ENCODE measurements around the gene TMEM87B. TPM values are rescaled to one million over a fixed set of nuclear protein-coding genes. Genes with fewer than 3 reads are reported as not detected.
A peak's percentile ranks its signal among the peaks of the same experiment; 100 is the strongest.

TMEM87B gene
- total RNA-seq, 1 donor from 2014 or later = 30.3 TPM

GRCh38 chr2:112047537-112048235 is 7.4 kb upstream of the TMEM87B start:
- no peak overlapping the region for H3K4me3 ChIP-seq (ENCODE audit: low read length in 3 of 3)
- H3K36me3 ChIP-seq (ENCODE audit: control insufficient read depth in 3 of 3, insufficient read depth in 3 of 3, low read length in 3 of 3) = no peaks in the 10 kb centered on the region
- no peak overlapping the region for H3K9ac ChIP-seq (ENCODE audit: low read depth in 1 of 3, low read length in 3 of 3)
- H3K9me3 ChIP-seq (ENCODE audit: control insufficient read depth in 3 of 3, low read length in 3 of 3) = peaks cover 0 to 6% (median 0%) of the 10 kb centered on the region in 3 donors
- H3K27ac ChIP-seq (ENCODE audit: low read depth, low read length) = no peak overlapping the region
- no peaks in the 10 kb centered on the region for H3K27me3 ChIP-seq (ENCODE audit: control insufficient read depth in 3 of 3, insufficient read depth in 3 of 3, low read length in 3 of 3)
- no peaks in the 10 kb centered on the region for H3K4me1 ChIP-seq (ENCODE audit: control insufficient read depth in 3 of 3, insufficient read depth in 3 of 3, low read length in 3 of 3)

- H3K27me3 ChIP-seq (ENCODE audit: control insufficient read depth in 3 of 3, insufficient read depth in 3 of 3, low read length in 3 of 3) = no peaks in the 10 kb centered on the region
- H3K4me1 ChIP-seq (ENCODE audit: control insufficient read depth in 3 of 3, insufficient read depth in 3 of 3, low read length in 3 of 3) = peaks cover 0 to under 1% (median 0%) of the 10 kb centered on the region in 3 donors
- peaks cover 0 to 6% (median 0%) of the 10 kb centered on the region in 3 donors for H3K9me3 ChIP-seq (ENCODE audit: control insufficient read depth in 3 of 3, low read length in 3 of 3)
- no peak overlapping the region for H3K27ac ChIP-seq (ENCODE audit: low read depth, low read length)
- no peak overlapping the region for H3K9ac ChIP-seq (ENCODE audit: low read depth in 1 of 3, low read length in 3 of 3)
- no peak overlapping the region for H3K4me3 ChIP-seq (ENCODE audit: low read length in 3 of 3)
- no peaks in the 10 kb centered on the region for H3K36me3 ChIP-seq (ENCODE audit: control insufficient read depth in 3 of 3, insufficient read depth in 3 of 3, low read length in 3 of 3)
These were observed 6.9 kb upstream of the TMEM87B start for GRCh38 chr2:112048236-112048592.

DNA sequence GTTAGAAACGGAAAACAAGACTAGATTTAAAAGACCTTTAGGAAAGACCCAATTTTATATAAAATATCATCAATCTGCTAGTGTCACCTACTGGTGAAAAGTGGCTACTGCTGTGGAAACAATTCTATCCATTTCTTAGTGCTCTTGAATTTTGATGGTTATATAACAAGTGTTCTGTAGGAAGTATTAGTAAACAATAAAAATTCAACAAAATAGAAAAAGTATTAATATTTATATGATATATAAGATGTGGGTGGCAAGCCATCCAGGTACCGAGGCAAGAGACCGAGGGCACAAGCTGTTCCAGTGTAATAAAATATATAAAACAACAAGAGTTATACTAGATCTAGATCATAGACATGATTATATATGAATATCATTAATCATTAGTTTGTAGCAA is 6.2 kb upstream of the TMEM87B start:
- no peaks in the 10 kb centered on the region for H3K36me3 ChIP-seq (ENCODE audit: control insufficient read depth in 3 of 3, insufficient read depth in 3 of 3, low read length in 3 of 3)
- no peak overlapping the region for H3K4me3 ChIP-seq (ENCODE audit: low read length in 3 of 3)
- H3K27me3 ChIP-seq (ENCODE audit: control insufficient read depth in 3 of 3, insufficient read depth in 3 of 3, low read length in 3 of 3) = no peaks in the 10 kb centered on the region
- no peak overlapping the region for H3K27ac ChIP-seq (ENCODE audit: low read depth, low read length)
- H3K4me1 ChIP-seq (ENCODE audit: control insufficient read depth in 3 of 3, insufficient read depth in 3 of 3, low read length in 3 of 3) = peaks cover 0 to 7% (median 5%) of the 10 kb centered on the region in 3 donors
- H3K9ac ChIP-seq (ENCODE audit: low read depth in 1 of 3, low read length in 3 of 3) = no peak overlapping the region
- H3K9me3 ChIP-seq (ENCODE audit: control insufficient read depth in 3 of 3, low read length in 3 of 3) = peaks cover 0 to 6% (median 0%) of the 10 kb centered on the region in 3 donors

- peaks cover 0 to 1% (median 0%) of the 10 kb centered on the region in 3 donors for H3K9me3 ChIP-seq (ENCODE audit: control insufficient read depth in 3 of 3, low read length in 3 of 3)
- H3K4me1 ChIP-seq (ENCODE audit: control insufficient read depth in 3 of 3, insufficient read depth in 3 of 3, low read length in 3 of 3) = peaks cover 0 to 12% (median 6%) of the 10 kb centered on the region in 3 donors
- H3K9ac ChIP-seq (ENCODE audit: low read depth in 1 of 3, low read length in 3 of 3) = no peak overlapping the region
- H3K36me3 ChIP-seq (ENCODE audit: control insufficient read depth in 3 of 3, insufficient read depth in 3 of 3, low read length in 3 of 3) = no peaks in the 10 kb centered on the region
- H3K27ac ChIP-seq (ENCODE audit: low read depth, low read length) = no peak overlapping the region
- H3K27me3 ChIP-seq (ENCODE audit: control insufficient read depth in 3 of 3, insufficient read depth in 3 of 3, low read length in 3 of 3) = no peaks in the 10 kb centered on the region
- H3K4me3 ChIP-seq (ENCODE audit: low read length in 3 of 3) = no peak overlapping the region
These were observed 4.8 kb upstream of the TMEM87B start for GRCh38 chr2:112050316-112050715.

DNA sequence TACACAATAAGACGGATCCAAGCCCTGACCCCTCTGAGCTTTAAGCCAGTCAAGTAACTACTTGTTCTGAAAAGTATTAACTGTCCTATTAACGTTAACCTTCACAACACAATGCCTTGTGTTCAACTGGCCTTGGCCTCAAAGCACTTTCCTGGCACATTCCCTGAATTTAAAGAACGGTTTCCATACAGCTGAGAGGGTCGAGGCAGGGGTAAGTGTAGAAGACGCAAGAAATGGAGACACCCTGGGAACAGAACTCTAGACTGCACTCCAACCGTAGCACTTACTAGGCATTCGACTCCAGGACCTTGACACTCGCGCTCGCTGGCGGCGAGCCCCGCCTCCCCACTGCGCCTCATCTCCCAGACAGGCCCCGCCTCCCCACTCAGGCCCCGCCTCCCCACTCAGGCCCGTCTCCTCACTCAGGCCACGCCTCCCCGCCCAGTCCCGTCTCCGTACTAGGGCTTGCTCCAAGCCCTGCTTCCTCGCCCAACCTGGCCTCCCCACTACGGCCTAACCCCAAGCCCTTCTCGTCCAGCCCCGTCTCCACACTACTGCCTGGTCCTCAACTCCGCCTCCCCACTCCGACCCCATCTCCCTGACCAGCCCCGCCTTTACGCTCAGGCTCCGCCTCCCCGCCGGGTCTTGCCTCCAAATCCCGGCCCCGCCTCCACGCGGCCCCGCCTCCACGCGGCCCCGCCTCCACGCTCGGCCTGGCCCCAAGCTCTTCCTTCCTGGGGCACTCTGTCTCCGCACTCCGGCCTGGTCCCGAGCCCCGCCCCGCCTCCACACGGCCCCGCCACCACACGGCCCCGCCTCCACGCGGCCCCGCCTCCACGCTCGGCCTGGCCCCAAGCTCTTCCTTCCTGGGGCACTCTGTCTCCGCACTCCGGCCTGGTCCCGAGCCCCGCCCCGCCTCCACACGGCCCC is 887 bp upstream of the TMEM87B start:
- H3K9ac ChIP-seq (ENCODE audit: low read depth in 1 of 3, low read length in 3 of 3) = peak overlapping the region; percentile 55 to 84 (median 66)
- H3K27me3 ChIP-seq (ENCODE audit: control insufficient read depth in 3 of 3, insufficient read depth in 3 of 3, low read length in 3 of 3) = no peaks in the 10 kb centered on the region
- peak overlapping the region; percentile 94 for H3K27ac ChIP-seq (ENCODE audit: low read depth, low read length)
- H3K4me1 ChIP-seq (ENCODE audit: control insufficient read depth in 3 of 3, insufficient read depth in 3 of 3, low read length in 3 of 3) = peaks cover 6 to 29% (median 22%) of the 10 kb centered on the region in 3 donors
- H3K4me3 ChIP-seq (ENCODE audit: low read length in 3 of 3) = peak overlapping the region; percentile 89 to 95 (median 95)
- H3K36me3 ChIP-seq (ENCODE audit: control insufficient read depth in 3 of 3, insufficient read depth in 3 of 3, low read length in 3 of 3) = no peaks in the 10 kb centered on the region
- no peaks in the 10 kb centered on the region for H3K9me3 ChIP-seq (ENCODE audit: control insufficient read depth in 3 of 3, low read length in 3 of 3)

GRCh38 chr2:112055730-112056625 is 909 bp downstream of the TMEM87B start:
- peak overlapping the region; percentile 72 to 84 (median 81) for H3K9ac ChIP-seq (ENCODE audit: low read depth in 1 of 3, low read length in 3 of 3)
- peak overlapping the region; percentile 94 for H3K27ac ChIP-seq (ENCODE audit: low read depth, low read length)
- peaks cover 0 to 3% (median 0%) of the 10 kb centered on the region in 3 donors for H3K36me3 ChIP-seq (ENCODE audit: control insufficient read depth in 3 of 3, insufficient read depth in 3 of 3, low read length in 3 of 3)
- H3K9me3 ChIP-seq (ENCODE audit: control insufficient read depth in 3 of 3, low read length in 3 of 3) = no peaks in the 10 kb centered on the region
- no peaks in the 10 kb centered on the region for H3K27me3 ChIP-seq (ENCODE audit: control insufficient read depth in 3 of 3, insufficient read depth in 3 of 3, low read length in 3 of 3)
- peak overlapping the region; percentile 82 to 84 (median 83) for H3K4me3 ChIP-seq (ENCODE audit: low read length in 3 of 3)
- H3K4me1 ChIP-seq (ENCODE audit: control insufficient read depth in 3 of 3, insufficient read depth in 3 of 3, low read length in 3 of 3) = peaks cover 6 to 29% (median 22%) of the 10 kb centered on the region in 3 donors

- Histone ChIP-seq H3K27me3 (ENCODE audit: control insufficient read depth in 3 of 3, insufficient read depth in 3 of 3, low read length in 3 of 3) (no peaks in the 10 kb centered on the region), H3K9me3 (ENCODE audit: control insufficient read depth in 3 of 3, low read length in 3 of 3) (no peaks in the 10 kb centered on the region), H3K36me3 (ENCODE audit: control insufficient read depth in 3 of 3, insufficient read depth in 3 of 3, low read length in 3 of 3) (peaks cover 0 to 3% (median under 1%) of the 10 kb centered on the region in 3 donors), H3K9ac (ENCODE audit: low read depth in 1 of 3, low read length in 3 of 3) (peak overlapping the region in 1 of 3 donors; percentile 81), H3K27ac (ENCODE audit: low read depth, low read length) (peak overlapping the region; percentile 94), H3K4me3 (ENCODE audit: low read length in 3 of 3) (peak overlapping the region; percentile 82 to 84 (median 83)), H3K4me1 (ENCODE audit: control insufficient read depth in 3 of 3, insufficient read depth in 3 of 3, low read length in 3 of 3) (peaks cover 6 to 29% (median 22%) of the 10 kb centered on the region in 3 donors)
These were observed 1.5 kb downstream of the TMEM87B start for GRCh38 chr2:112056626-112056987.

DNA sequence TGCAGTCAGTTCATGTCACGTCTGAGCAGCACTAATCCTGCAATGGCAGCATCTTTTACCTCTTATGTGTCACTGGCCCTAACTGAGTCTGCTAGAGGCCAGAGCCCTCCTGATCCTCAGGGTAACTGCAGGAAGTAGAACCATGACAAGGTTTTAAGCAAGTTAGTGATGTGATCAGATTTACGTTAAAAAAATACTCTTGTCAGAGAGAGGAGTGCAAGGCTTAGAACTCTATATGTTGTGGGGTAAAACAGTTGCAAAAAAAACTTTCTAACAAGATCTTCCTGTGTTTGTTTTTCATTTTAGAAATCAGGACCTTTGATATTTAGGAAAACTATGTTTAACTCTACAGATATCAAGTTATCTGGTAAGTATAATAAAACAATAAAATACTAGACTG is 4.6 kb downstream of the TMEM87B start:
- H3K27ac ChIP-seq (ENCODE audit: low read depth, low read length) = no peak overlapping the region

GRCh38 chr2:112061299-112061698 is 6.2 kb downstream of the TMEM87B start:
- Histone ChIP-seq H3K9ac (ENCODE audit: low read depth in 1 of 3, low read length in 3 of 3) (no peak overlapping the region), H3K27me3 (ENCODE audit: control insufficient read depth in 3 of 3, insufficient read depth in 3 of 3, low read length in 3 of 3) (no peaks in the 10 kb centered on the region), H3K4me3 (ENCODE audit: low read length in 3 of 3) (no peak overlapping the region), H3K9me3 (ENCODE audit: control insufficient read depth in 3 of 3, low read length in 3 of 3) (no peaks in the 10 kb centered on the region), H3K36me3 (ENCODE audit: control insufficient read depth in 3 of 3, insufficient read depth in 3 of 3, low read length in 3 of 3) (peaks cover 3 to 11% (median 10%) of the 10 kb centered on the region in 3 donors), H3K27ac (ENCODE audit: low read depth, low read length) (no peak overlapping the region), H3K4me1 (ENCODE audit: control insufficient read depth in 3 of 3, insufficient read depth in 3 of 3, low read length in 3 of 3) (peaks cover 6 to 13% (median 10%) of the 10 kb centered on the region in 3 donors)

More for the DNA sequence above, 4.6 kb downstream of the TMEM87B start:
- Histone ChIP-seq H3K9me3 (ENCODE audit: control insufficient read depth in 3 of 3, low read length in 3 of 3) (no peaks in the 10 kb centered on the region), H3K4me3 (ENCODE audit: low read length in 3 of 3) (no peak overlapping the region), H3K36me3 (ENCODE audit: control insufficient read depth in 3 of 3, insufficient read depth in 3 of 3, low read length in 3 of 3) (peaks cover 3 to 10% (median 10%) of the 10 kb centered on the region in 3 donors), H3K9ac (ENCODE audit: low read depth in 1 of 3, low read length in 3 of 3) (no peak overlapping the region), H3K27me3 (ENCODE audit: control insufficient read depth in 3 of 3, insufficient read depth in 3 of 3, low read length in 3 of 3) (no peaks in the 10 kb centered on the region), H3K4me1 (ENCODE audit: control insufficient read depth in 3 of 3, insufficient read depth in 3 of 3, low read length in 3 of 3) (peaks cover 6 to 20% (median 16%) of the 10 kb centered on the region in 3 donors)
